Astrocyte (in vitro differentiated cells and primary cell): ENCODE results near the gene NPFF. TPM values are rescaled to one million over a fixed set of nuclear protein-coding genes. Genes with fewer than 3 reads are reported as not detected.
A peak's percentile ranks its signal among the peaks of the same experiment; 100 is the strongest.

Experiments used
- DNase-seq: peaks from one replicate; pipeline ENCODE4 v3.0.0-alpha.2; 2010; ENCODE audit warnings: low read depth
- FAIRE-seq: peaks from 2 replicates; lab custom pipeline; 2011; peaks lifted over from hg19 to GRCh38; lab: Jason Lieb, UNC
- H2AFZ ChIP-seq: 2 replicates; pipeline ENCODE4 v1.6.0; 2012; ENCODE audit warnings: low read depth, low read length, inconsistent platforms
- H3K27ac ChIP-seq: 2 replicates; pipeline ENCODE4 v1.5.1; 2011; ENCODE audit warnings: low read depth, low read length, inconsistent platforms
- H3K27me3 ChIP-seq: 2 replicates; pipeline ENCODE4 v1.6.0; 2011; ENCODE audit warnings: low read length, inconsistent platforms; ENCODE audit not compliant: insufficient read depth
- H3K36me3 ChIP-seq: 2 replicates; pipeline ENCODE4 v1.5.1; 2011; ENCODE audit warnings: low read length, inconsistent platforms; ENCODE audit not compliant: insufficient read depth
- H3K4me1 ChIP-seq: 2 replicates; pipeline ENCODE4 v1.5.1; 2011; ENCODE audit warnings: low read length, inconsistent platforms; ENCODE audit not compliant: insufficient read depth
- H3K4me2 ChIP-seq: 2 replicates; pipeline ENCODE4 v1.6.0; 2012; ENCODE audit warnings: low read length, inconsistent platforms
- H3K4me3 ChIP-seq: 2 replicates; pipeline ENCODE4 v1.5.1; 2011; ENCODE audit warnings: low read depth, mild to moderate bottlenecking, low read length, inconsistent platforms; ENCODE audit not compliant: insufficient read depth
- H3K79me2 ChIP-seq: 2 replicates; pipeline ENCODE4 v1.6.0; 2012; ENCODE audit warnings: mild to moderate bottlenecking, low read length, inconsistent platforms; ENCODE audit not compliant: insufficient read depth
- H3K9ac ChIP-seq: 2 replicates; pipeline ENCODE4 v1.6.0; 2012; ENCODE audit warnings: mild to moderate bottlenecking, low read length, inconsistent platforms
- H3K9me3 ChIP-seq: 2 replicates; pipeline ENCODE4 v1.5.1; 2012; ENCODE audit warnings: low read depth, mild to moderate bottlenecking, low read length, inconsistent platforms; ENCODE audit not compliant: insufficient read depth
- H4K20me1 ChIP-seq: 2 replicates; pipeline ENCODE4 v1.6.0; 2012; ENCODE audit warnings: low read length, inconsistent platforms; ENCODE audit not compliant: insufficient read depth
- H3K27ac Mint-ChIP-seq: one replicate; pipeline ENCODE4 v1.8.0; 2021; ENCODE audit warnings: mild to moderate bottlenecking, mixed read lengths; ENCODE audit not compliant: unreplicated experiment
- H3K27me3 Mint-ChIP-seq: one replicate; pipeline ENCODE4 v1.8.0; 2021; ENCODE audit warnings: low read depth, mixed read lengths; ENCODE audit not compliant: unreplicated experiment
- H3K36me3 Mint-ChIP-seq: one replicate; pipeline ENCODE4 v1.8.0; 2021; ENCODE audit warnings: low read depth, mixed read lengths; ENCODE audit not compliant: unreplicated experiment
- H3K4me1 Mint-ChIP-seq: one replicate; pipeline ENCODE4 v1.8.0; 2021; ENCODE audit warnings: low read depth, mixed read lengths; ENCODE audit not compliant: unreplicated experiment
- H3K4me3 Mint-ChIP-seq: one replicate; pipeline ENCODE4 v1.8.0; 2021; ENCODE audit warnings: mild to moderate bottlenecking, moderate library complexity, mixed read lengths; ENCODE audit not compliant: unreplicated experiment
- H3K9me3 Mint-ChIP-seq: one replicate; pipeline ENCODE4 v1.8.0; 2021; ENCODE audit warnings: mild to moderate bottlenecking, mixed read lengths; ENCODE audit not compliant: unreplicated experiment
- CTCF ChIP-seq: IDR thresholded peaks from 2 replicates; pipeline ENCODE4 v1.5.1; 2011; ENCODE audit warnings: low read depth, mild to moderate bottlenecking, inconsistent platforms, low read length, moderate library complexity; ENCODE audit not compliant: insufficient read depth
- EZH2 ChIP-seq: IDR thresholded peaks from 2 replicates; pipeline ENCODE4 v1.6.1; 2012; ENCODE audit warnings: mild to moderate bottlenecking, low read length, inconsistent platforms; ENCODE audit not compliant: insufficient read depth
- total RNA-seq: library from RNA; stranded (reverse); gene quantifications from 2 replicates; pipeline ENCODE4 v1.2.1, GENCODE V29; 2021

Gene NPFF
- total RNA-seq, 1 donor from 2014 or later = not detected

GRCh38 chr12:53543539-53543938 lies 36.3 kb upstream of the NPFF start:
- Histone ChIP-seq H3K9ac (peak overlapping the region; percentile 28), H2AFZ (no peak overlapping the region), H3K4me2 (no peak overlapping the region), H3K4me1 (no peaks in the 10 kb centered on the region), H3K27ac (peak overlapping the region; percentile 19), H3K79me2 (no peaks in the 10 kb centered on the region), H3K4me3 (no peak overlapping the region), H4K20me1 (peaks cover 4% of the 10 kb centered on the region), H3K36me3 (peaks cover 21% of the 10 kb centered on the region), H3K27me3 (no peaks in the 10 kb centered on the region), H3K9me3 (no peaks in the 10 kb centered on the region)
- Mint-ChIP-seq H3K36me3 (peaks cover 13% of the 10 kb centered on the region), H3K4me3 (no peak overlapping the region), H3K4me1 (no peaks in the 10 kb centered on the region), H3K9me3 (no peaks in the 10 kb centered on the region), H3K27ac (peak overlapping the region; percentile 20), H3K27me3 (no peaks in the 10 kb centered on the region)
- TF ChIP-seq EZH2 = no peak
- TF ChIP-seq CTCF = peak; percentile 91
- DNase-seq (peak; percentile 49), FAIRE-seq (no peak)

GRCh38 chr12:53539526-53539925 lies 32.2 kb upstream of the NPFF start:
- H3K27ac ChIP-seq = no peak overlapping the region
- H2AFZ ChIP-seq = no peak overlapping the region
- Mint-ChIP-seq H3K36me3 (peaks cover 26% of the 10 kb centered on the region), H3K27ac (no peak overlapping the region), H3K27me3 (no peaks in the 10 kb centered on the region), H3K4me1 (peaks cover 3% of the 10 kb centered on the region), H3K4me3 (no peak overlapping the region), H3K9me3 (no peaks in the 10 kb centered on the region)
- no peak overlapping the region for H3K4me3 ChIP-seq
- DNase-seq = no peak
- H3K36me3 ChIP-seq = peaks cover 40% of the 10 kb centered on the region
- FAIRE-seq = no peak
- no peaks in the 10 kb centered on the region for H3K27me3 ChIP-seq
- H4K20me1 ChIP-seq = peaks cover 4% of the 10 kb centered on the region
- no peak overlapping the region for H3K4me2 ChIP-seq
- no peaks in the 10 kb centered on the region for H3K79me2 ChIP-seq
- H3K9me3 ChIP-seq = no peaks in the 10 kb centered on the region
- H3K4me1 ChIP-seq = no peaks in the 10 kb centered on the region
- no peak overlapping the region for H3K9ac ChIP-seq
- TF ChIP-seq CTCF (no peak), EZH2 (no peak)

GRCh38 chr12:53538209-53538689 lies 31.0 kb upstream of the NPFF start:
- H3K4me1 ChIP-seq = no peaks in the 10 kb centered on the region
- Mint-ChIP-seq H3K9me3 (no peaks in the 10 kb centered on the region), H3K27ac (peak overlapping the region; percentile 15), H3K4me3 (no peak overlapping the region), H3K27me3 (no peaks in the 10 kb centered on the region), H3K36me3 (peaks cover 26% of the 10 kb centered on the region), H3K4me1 (peaks cover 3% of the 10 kb centered on the region)
- no peak overlapping the region for H3K9ac ChIP-seq
- H3K4me3 ChIP-seq = no peak overlapping the region
- no peak overlapping the region for H3K27ac ChIP-seq
- no peaks in the 10 kb centered on the region for H3K27me3 ChIP-seq
- H3K79me2 ChIP-seq = no peaks in the 10 kb centered on the region
- TF ChIP-seq EZH2 (no peak), CTCF (no peak)
- H2AFZ ChIP-seq = no peak overlapping the region
- H3K36me3 ChIP-seq = peaks cover 50% of the 10 kb centered on the region
- FAIRE-seq = no peak
- H3K4me2 ChIP-seq = no peak overlapping the region
- no peaks in the 10 kb centered on the region for H3K9me3 ChIP-seq
- peaks cover 4% of the 10 kb centered on the region for H4K20me1 ChIP-seq
- DNase-seq = peak; percentile 41
